GM11168 (cell line): ENCODE data around the gene IGF2R.

Experiments
- in situ Hi-C: fragments of 300-500 bp; cut with MboI; formaldehyde crosslinking; loops from one replicate; pipeline ENCODE4 v1.12.0; 2022; ENCODE audit warnings: low sequenced_read_pairs; ENCODE audit not compliant: unreplicated experiment

The IGF2R gene

DNA sequence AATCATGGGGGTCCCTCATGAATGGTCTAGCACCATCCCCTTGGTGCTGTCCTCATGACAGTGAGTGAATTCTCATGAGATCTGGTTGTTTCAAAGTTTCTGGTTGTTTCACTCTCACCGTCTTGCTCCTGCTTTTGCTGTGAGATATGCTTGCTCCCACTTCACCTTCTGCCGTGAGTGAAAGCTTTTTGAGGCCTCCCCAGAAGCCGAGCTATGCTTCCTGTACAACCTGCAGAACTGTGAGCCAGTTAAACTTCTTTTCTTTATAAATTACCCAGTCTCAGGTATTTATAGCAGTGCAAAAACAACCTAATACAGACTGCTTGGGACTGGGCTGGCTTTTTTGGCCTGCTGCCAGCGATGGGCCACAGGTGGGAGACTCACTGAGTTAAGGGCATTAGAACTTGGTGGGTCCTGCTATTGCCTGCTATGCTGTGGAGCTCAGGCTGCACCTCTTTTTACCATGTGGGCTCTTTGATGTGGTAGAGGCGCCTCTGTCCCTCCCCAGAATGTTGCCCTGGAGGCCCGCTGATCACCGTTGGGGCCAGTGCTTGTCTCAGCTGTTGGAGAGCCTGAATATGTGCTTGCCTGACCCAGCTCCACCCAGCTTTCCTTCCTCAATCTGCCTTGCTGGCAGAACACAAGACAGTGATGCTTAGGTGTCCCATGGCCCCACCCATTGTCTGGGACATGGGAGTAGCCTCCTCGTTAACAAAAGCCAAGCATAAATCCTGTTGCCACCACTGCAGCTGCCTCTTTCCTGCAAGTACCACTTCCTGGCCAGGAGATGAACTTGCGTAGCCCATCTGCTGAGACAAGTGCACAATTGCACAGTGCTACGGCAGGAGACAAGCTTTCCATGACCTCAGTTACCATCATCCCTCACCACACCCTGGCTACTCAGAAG, 47.1 kb downstream of the IGF2R start:
- in situ Hi-C loops: no loop called here

DNA sequence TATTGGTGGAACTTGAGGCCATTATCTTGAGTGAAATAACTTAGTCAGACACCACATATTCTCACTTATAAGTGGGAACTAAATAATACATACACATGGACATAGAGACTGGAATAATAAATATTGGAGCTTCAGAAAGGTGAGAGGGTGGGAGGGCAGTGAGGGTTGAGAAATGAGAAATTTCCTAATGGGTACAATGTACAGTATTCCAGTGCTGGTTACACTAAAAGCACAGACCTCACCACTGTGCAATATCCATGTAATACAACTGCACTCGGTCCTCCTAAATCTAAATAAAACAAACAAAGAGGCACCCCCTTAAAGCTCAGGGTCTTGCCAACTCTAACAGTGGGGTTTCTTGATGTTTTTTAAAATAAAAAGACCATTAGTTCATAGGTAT, 53.2 kb downstream of the IGF2R start:
- in situ Hi-C loops: no loop called here

DNA sequence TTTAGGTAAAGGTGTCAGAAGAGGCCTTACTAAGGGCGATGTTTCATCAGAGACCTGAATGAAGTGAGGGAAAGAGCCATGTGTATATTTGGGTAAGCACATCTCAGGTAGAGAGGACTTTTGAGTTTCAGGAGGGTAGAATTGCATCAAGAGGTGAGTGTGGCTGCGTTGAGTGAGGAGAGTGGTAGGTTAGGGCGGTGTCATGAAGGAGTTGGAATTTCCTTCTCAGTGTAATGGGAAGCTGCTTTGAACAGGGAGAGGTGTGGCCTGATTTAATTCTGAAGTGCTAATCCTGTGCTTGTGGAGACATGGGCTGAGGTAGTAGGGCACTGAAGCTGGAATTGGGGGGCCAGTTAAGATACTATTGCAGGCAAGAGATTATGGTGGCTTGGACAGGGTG, 53.9 kb downstream of the IGF2R start:
- in situ Hi-C loops: no loop called here

DNA sequence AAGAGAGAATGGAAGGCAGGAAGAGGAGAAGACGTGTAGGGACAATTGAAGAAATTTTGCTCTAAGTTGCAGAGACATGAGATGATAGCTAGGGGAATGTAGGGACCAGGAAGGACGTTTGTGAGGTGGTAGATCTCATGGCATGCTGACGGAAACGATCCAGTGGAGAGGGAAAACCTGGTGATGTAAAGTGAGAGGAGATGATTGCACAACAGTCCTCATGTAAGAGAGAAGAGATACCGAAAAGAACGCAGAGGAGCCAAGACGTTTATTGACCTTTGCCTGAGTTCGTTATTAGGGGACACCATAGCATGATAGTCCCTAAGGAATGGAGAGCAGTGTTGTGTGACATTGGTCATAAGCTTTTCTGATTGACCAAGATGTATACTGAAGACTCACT, 55.3 kb downstream of the IGF2R start:
- in situ Hi-C loops: no loop called here

DNA sequence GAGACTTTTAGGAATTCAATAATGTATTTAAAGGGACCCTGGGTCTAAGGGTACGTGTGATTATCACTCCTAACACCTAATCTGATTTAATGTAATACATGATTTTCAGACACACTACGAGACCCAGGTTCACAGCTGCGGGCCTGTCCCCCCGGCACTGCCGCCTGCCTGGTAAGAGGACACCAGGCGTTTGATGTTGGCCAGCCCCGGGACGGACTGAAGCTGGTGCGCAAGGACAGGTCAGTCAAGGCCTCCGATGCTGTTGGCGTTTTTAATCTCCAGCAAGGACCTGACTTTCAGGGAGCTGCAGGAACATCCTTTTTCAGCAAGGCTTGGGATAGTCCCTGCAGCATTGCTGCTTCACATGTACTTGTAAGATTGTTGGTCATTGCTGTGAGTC, 58.2 kb downstream of the IGF2R start:
- in situ Hi-C loops: no loop called here

DNA sequence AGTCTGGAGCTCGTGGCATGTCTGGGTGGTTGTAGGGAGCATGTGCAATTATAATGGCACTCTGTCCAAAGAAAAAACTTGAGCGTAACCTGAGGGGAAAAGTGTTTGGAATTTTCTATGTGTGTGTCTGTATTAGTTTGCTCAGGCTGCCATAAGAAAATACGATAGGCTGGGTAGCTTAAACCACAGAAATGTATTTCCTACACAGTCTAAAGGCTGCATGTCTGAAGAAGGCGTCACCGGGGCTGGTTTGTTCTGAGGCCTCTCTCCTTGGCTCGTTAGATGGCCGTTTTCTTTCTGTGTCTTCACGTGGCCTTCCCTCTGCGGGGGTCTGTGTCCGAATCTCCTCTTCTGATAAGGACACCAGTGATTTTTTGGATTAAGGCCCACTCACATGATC, 59.0 kb downstream of the IGF2R start:
- in situ Hi-C loops: no loop called here

DNA sequence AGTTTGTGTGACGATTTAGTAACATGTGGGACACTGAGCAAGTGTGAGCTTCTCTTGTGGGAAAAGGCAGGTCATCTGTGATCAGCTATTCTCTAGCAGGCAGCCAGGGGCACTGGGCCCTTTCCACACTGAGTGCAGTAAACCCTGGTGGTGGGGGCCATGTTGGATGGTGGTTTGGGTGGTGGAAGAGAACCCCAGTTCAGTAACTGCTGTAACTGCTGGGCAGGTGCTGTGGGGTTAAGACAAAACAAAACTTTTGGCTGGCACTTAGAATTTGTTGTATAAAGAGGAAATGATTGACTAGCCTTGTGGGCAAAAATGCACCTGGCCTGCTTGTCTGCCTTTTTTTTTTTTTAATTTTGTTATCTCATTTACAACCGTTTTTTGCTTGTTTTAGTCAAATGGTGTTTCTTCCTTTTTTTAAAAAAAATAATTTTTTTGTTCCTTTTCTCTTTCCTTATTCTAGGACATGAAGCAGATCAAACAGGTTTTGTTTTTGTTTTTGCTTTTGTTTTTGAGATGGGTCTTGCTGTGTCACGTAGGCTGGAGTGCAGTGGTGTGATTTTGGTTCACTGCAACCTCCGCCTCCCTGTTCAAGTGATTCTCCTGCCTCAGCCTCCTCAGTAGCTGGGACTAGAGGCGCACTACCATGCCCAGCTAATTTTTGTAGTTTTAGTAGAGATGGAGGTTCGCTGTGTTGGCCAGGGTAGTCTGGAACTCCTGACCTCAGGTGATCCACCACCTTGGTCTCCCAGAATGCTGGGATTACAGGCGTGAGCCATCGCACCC, 59.8 kb downstream of the IGF2R start:
- in situ Hi-C loops: no loop called here

DNA sequence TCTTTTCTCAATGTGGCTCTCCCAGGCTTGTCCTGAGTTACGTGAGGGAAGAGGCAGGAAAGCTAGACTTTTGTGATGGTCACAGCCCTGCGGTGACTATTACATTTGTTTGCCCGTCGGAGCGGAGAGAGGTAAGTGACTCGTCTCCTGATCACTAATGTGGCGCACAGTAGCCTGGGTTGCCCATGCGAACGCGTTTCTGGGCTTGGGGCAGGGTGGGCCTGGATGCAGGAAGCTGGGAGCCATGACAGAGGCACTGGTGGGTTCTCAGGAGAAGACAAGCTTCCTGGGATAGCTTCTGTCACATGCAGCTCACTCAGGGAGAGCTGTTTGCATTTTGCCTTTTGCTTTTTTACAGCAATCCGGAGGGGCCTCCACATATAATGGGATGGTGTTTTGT, 60.6 kb downstream of the IGF2R start:
- in situ Hi-C loops: no loop called here

DNA sequence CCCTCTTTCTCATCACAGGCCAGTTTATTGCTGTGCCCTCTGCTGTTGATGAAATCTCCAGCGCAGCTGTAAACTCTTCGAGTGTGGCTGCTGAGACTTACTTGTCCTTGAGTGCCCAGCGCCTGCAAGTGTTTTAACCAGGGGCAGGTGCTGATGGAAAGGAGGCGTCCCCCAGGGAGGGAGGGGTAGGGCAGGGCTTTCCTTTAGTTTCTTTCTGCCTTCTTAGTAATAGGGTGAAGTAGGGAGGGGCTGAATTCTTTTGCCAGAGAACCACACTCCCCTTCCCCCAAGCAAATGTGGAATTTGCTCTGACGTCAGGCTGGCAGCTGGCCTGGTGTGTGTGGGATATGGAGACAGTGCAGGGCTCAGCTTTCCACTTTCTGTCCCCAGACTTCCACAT, 61.2 kb downstream of the IGF2R start:
- in situ Hi-C loops: no loop called here

DNA sequence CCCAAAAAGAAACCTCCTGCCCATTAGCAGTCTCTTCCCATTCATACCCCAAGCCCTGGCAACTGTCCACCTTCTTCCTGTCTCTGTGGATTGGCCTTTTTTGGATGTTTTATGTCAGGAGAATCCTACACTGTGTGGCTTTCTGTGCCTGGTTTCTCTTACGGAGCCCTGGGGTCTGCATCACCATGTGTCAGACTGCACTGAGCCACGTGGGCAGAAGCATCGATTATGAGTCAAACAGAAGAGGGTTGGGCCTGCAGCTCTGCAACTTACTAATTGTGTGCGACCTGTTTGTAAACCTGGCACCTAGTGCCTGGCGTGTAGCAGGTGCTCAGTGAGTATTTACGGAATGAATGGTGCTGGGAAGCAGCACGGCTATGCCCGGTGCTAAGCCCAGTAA, 62.6 kb downstream of the IGF2R start:
- in situ Hi-C loops: no loop called here

DNA sequence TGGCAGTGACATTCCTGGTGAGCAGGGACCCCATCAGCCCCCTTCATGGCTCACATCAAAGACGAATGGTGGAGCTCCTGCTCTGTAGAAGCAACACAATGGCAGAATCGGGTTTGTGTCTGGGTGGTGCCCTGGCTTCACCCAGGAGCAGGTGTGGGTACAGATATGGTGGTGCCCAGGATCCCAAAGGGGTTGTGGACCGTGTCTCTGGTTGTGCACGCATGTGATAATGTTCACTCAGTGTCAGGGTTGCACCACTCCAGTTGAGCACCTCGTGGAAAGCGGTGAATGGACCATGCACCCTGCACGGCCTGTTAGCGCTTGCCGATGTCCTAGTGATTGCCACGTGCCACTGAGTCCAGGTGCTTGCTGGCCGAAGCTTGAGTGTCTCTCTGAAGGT, 63.0 kb downstream of the IGF2R start:
- in situ Hi-C loops: no loop called here

DNA sequence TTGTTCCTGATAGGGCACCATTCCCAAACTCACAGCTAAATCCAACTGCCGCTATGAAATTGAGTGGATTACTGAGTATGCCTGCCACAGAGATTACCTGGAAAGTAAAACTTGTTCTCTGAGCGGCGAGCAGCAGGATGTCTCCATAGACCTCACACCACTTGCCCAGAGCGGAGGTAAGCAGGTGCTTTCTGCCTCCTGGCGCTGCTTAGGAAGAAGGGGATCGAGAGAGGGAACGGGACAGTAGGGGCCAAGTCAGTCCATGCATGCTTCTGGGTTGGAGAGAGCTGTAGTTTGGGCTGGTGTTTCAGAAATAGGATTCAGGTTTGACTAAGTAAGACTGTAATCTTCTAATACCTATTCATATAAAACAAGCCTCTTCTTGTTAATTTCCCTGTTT, 63.7 kb downstream of the IGF2R start:
- in situ Hi-C loops: no loop called here

DNA sequence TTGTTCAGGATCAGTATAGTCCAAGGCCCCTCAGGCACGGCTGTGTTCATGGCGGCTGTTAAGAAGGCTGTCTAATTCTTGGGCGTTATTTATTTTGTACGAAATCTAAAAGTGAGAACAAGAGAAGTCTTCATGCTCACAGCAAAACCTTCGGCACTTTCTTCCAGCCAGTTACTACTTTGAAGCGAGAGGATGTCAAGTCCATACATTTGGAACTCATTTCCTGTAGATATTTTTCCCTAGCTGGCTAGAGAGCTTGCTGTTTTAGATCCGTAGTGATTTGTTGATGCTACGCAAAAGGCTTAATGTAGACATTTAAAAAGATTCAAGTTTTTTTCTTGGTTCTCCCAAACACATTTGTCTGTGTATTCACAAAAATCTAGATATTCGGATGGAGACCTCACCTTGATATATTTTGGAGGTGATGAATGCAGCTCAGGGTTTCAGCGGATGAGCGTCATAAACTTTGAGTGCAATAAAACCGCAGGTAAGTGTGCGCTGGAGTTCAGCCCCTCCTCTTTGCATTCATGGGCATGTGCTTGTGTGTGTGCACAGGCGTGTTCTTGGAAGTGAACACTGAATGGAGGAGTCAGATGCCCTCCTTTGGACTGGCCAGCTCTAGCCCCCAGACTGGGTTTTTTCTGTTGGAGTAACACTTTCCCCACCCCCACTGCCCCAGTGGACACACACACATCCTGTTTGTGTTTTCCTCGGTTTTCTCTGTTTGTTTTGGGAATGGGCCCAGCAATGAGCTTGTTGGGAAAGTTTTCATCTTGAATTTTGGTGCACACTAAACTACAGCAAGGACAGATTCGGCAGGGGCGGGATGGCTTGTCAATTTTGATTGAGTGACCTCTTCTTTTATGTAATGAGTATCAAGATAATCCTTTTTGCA, 65.4 kb downstream of the IGF2R start:
- in situ Hi-C loops: no loop called here

DNA sequence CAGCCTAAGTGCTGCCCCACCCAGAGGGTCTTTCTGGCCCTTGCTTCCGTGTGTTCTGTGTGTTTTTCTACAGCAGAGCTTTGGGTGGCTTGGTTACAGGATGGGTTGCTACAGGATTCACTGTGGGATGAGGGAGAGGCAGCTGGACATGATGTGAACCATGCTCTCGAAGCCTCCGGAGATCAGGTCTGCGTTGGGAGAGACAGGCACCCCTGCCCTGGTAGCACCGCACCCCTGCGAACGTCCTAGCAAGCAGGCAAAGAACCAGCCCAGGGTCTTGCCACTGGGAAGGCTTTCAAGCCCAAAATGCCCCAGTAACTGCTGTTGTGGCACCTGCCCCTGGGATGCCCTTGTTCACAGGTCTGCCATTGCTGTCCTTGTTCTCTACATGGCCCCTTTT, 66.4 kb downstream of the IGF2R start:
- in situ Hi-C loops: no loop called here

DNA sequence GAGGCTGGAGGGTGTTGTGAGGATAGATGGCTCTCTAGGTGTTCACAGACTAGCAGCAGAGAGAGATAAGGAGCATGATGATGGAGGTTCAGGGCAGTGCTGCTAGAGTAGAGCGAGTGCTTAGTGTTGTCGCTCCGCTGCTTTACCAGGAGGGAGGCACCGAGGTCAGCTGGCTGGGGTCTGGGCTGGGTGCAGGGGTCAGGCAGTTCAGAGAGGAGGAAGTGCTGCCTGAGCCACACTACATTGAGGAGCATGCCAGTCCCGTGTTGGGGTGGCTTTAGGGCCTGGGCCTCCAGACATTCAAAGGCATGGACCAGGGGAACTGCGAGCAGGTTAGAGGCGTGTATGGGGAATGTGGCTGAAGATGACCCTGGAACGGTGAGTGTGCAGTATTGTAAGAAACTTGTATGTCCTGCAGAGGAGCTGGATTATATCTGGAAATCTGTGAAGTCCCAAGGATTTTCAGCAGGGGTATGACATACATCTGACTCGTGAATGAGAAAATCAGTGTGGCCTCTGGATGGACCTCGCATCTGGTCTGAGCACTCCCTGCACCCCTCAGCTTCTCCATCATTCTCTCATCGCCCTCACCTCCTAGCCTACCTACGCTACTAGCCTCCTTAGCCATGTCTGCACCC, 66.9 kb downstream of the IGF2R start:
- in situ Hi-C loops: no loop called here

DNA sequence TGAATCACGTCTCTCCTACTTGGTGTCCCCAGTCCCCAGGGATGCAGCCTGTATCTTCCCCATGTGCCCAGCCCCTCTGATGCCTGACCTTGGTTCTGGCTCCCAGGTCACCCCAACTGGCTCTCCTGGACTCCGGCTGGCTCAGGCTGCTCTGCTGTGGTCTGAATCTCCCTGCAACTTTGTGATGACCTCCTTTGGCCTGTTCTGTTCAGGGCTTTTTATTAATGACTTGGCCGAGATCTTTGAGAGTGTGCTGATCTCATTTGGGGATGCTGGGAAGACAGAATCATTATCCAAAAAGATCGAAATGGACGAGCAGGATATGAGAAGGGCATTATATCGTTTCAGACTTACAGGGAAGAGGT, 67.4 kb downstream of the IGF2R start:
- in situ Hi-C loops: no loop called here

DNA sequence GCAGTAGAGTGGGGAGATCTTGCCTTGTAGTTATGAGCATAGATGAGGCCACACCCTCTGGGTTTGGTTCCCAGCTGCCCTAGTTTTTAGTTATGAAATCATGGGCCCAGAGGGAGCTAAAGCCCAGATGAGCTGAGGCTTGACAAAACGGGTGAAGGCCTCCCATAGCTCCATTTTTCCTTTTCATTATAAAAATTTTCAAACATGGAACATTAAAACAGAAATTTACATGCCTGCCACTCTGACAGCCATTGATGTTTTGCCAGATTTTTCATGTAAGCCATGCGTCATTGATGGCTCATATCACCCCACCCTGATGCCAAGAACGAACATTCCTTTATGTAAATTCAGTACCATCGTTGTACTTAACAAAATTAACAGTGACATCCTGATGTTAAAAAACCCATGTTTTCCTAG, 67.9 kb downstream of the IGF2R start:
- in situ Hi-C loops: no loop called here

DNA sequence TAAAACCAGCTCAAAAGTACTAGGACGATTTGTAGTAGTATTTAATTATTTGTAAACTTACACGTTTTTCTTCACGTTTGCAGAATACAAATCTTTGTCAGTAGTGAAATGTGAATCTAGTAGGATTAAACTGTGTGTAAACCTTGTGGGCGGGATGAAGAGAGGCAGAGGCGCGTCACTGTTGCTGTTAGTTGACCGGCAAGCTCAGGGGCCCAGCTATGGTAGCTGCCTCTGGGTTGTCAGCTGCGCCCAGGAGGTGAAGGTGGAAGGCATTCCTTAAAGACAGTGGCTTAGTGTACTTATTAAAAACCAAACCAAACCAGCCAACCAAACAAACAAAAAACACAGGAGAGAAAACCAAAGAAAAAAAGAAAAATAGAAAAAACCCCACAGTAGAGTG, 69.6 kb downstream of the IGF2R start:
- in situ Hi-C loops: no loop called here

DNA sequence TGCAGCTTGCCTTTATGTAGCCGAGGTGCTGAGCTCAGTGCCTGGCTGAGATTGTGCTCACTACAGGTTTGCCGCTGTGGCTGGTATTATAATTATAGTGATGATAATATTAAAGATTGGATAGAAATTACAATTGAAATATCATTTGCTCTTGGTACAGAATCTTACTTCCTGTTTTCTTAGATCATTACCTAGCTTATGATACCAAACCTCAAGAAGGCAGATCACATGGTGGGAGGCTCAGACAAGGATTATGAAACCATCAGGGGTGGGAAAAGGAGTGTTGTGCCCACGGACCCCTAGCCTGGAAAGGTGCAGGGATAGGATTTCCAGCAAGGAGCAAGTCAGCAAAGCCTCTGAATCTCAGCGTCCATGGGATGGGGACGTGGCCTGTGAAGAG, 70.6 kb downstream of the IGF2R start:
- in situ Hi-C loops: no loop called here

DNA sequence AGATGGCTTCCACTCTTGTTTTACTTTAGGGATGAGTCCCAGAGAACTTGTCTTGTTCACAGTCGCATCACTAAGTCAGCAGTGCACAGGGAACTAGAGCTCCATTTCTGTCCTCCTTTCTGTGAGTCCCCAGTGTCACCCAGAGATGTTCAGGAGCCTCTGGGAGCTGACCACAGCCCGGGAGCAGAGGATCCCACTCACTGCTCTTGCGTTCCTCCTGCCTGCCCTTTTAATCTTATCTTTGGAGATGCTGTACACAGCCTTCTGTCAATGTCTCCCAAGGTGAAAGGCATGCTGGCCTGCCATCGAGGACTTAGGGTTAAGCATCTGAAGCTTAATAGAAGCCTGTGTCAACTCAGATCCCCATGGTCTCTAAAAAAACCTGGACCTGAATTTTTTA, 71.2 kb downstream of the IGF2R start:
- in situ Hi-C loops: no loop called here
